Osteoblast (primary cell): ENCODE data around the gene FGF16. TPM values are rescaled to one million over a fixed set of nuclear protein-coding genes. Genes with fewer than 3 reads are reported as not detected.
"Not testable (repeated sequence)": the region's sequence is repeated elsewhere in the genome, so short reads cannot be mapped to it uniquely, and the experiment has no call there.

Experiments used
- DNase-seq: peaks from one replicate; pipeline ENCODE4 v3.0.0; 2011; ENCODE audit warnings: low spot score, mixed read lengths; ENCODE audit not compliant: insufficient read length; ENCODE audit errors: missing footprints
- H2AFZ ChIP-seq: 2 replicates; pipeline ENCODE4 v1.6.0; 2011; ENCODE audit warnings: mild to moderate bottlenecking, low read length
- H3K27ac ChIP-seq: 2 replicates; pipeline ENCODE4 v1.5.1; 2011; ENCODE audit warnings: mild to moderate bottlenecking, low read depth, low read length, moderate library complexity
- H3K27me3 ChIP-seq: 2 replicates; pipeline ENCODE4 v1.6.0; 2012; ENCODE audit warnings: mild to moderate bottlenecking, control low read depth, inconsistent platforms, low read length, moderate library complexity; ENCODE audit not compliant: insufficient read depth
- H3K36me3 ChIP-seq: 2 replicates; pipeline ENCODE4 v1.5.1; 2011; ENCODE audit warnings: mild to moderate bottlenecking, low read length, control low read depth, moderate library complexity; ENCODE audit not compliant: insufficient read depth
- H3K4me1 ChIP-seq: 2 replicates; pipeline ENCODE4 v1.5.1; 2011; ENCODE audit warnings: mild to moderate bottlenecking, low read length, control low read depth, moderate library complexity; ENCODE audit not compliant: insufficient read depth
- H3K4me2 ChIP-seq: 2 replicates; pipeline ENCODE4 v1.6.0; 2011; ENCODE audit warnings: mild to moderate bottlenecking, low read length; ENCODE audit not compliant: insufficient read depth
- H3K4me3 ChIP-seq: fragments of 200-600 bp; sonication (generic); 3 replicates; pipeline ENCODE4 v1.5.1; 2012; ENCODE audit warnings: mild to moderate bottlenecking, low read length, inconsistent platforms; ENCODE audit not compliant: insufficient read depth
- H3K79me2 ChIP-seq: 2 replicates; pipeline ENCODE4 v1.6.0; 2012; ENCODE audit warnings: mild to moderate bottlenecking, low read length, control low read depth, inconsistent platforms; ENCODE audit not compliant: insufficient read depth
- H3K9me3 ChIP-seq: 2 replicates; pipeline ENCODE4 v1.5.1; 2011; ENCODE audit warnings: low read depth, low read length, control low read depth
- H4K20me1 ChIP-seq: 2 replicates; pipeline ENCODE4 v1.6.0; 2012; ENCODE audit warnings: mild to moderate bottlenecking, low read length, control low read depth; ENCODE audit not compliant: insufficient read depth
- CTCF ChIP-seq: IDR thresholded peaks from 2 replicates; pipeline ENCODE4 v1.5.1; 2011; ENCODE audit warnings: mild to moderate bottlenecking, low read depth, low read length, moderate library complexity; ENCODE audit errors: extremely low read depth
- total RNA-seq: library from RNA; depleted of rRNA; stranded (reverse); fragments of >200 nt; gene quantifications from 2 replicates; pipeline ENCODE4 v1.2.3, GENCODE V29; 2012

Gene FGF16
- total RNA-seq, 1 donor: 0.36 TPM

GRCh38 chrX:77453190-77453589 is 6.0 kb downstream of the FGF16 start:
- no peaks in the 10 kb centered on the region for H3K27me3 ChIP-seq
- no peak overlapping the region for H3K4me3 ChIP-seq
- H3K27ac ChIP-seq: no peak overlapping the region
- H4K20me1 ChIP-seq: no peaks in the 10 kb centered on the region
- H2AFZ ChIP-seq: no peak overlapping the region
- H3K9me3 ChIP-seq: no peaks in the 10 kb centered on the region
- H3K79me2 ChIP-seq: no peaks in the 10 kb centered on the region
- no peak overlapping the region for H3K4me2 ChIP-seq
- TF ChIP-seq CTCF: no peak
- DNase-seq: no peak
- H3K36me3 ChIP-seq: no peaks in the 10 kb centered on the region
- H3K4me1 ChIP-seq: peaks cover 4% of the 10 kb centered on the region

GRCh38 chrX:77455437-77455836 is 8.2 kb downstream of the FGF16 start:
- Histone ChIP-seq H3K36me3 (no peaks in the 10 kb centered on the region), H3K27ac (no peak overlapping the region), H3K27me3 (no peaks in the 10 kb centered on the region), H3K9me3 (no peaks in the 10 kb centered on the region), H3K79me2 (no peaks in the 10 kb centered on the region), H3K4me3 (no peak overlapping the region), H4K20me1 (no peaks in the 10 kb centered on the region), H3K4me2 (no peak overlapping the region), H3K4me1 (peaks cover 4% of the 10 kb centered on the region), H2AFZ (no peak overlapping the region)
- DNase-seq: no peak
- no peak for TF ChIP-seq CTCF

- H3K27me3 ChIP-seq: no peaks in the 10 kb centered on the region
- no peaks in the 10 kb centered on the region for H3K4me1 ChIP-seq
- H3K9me3 ChIP-seq: no peaks in the 10 kb centered on the region
- no peaks in the 10 kb centered on the region for H4K20me1 ChIP-seq
- H2AFZ ChIP-seq: no peak overlapping the region
- H3K4me2 ChIP-seq: no peak overlapping the region
- no peak overlapping the region for H3K27ac ChIP-seq
- H3K4me3 ChIP-seq: no peak overlapping the region
- no peak for DNase-seq
- no peak for TF ChIP-seq CTCF
- H3K79me2 ChIP-seq: no peaks in the 10 kb centered on the region
- H3K36me3 ChIP-seq: no peaks in the 10 kb centered on the region
These were observed 36.9 kb downstream of the FGF16 start for GRCh38 chrX:77484045-77484444.

GRCh38 chrX:77493677-77494553 is 46.7 kb downstream of the FGF16 start:
- no peak overlapping the region for H3K4me3 ChIP-seq
- H2AFZ ChIP-seq: no peak overlapping the region
- no peak overlapping the region for H3K4me2 ChIP-seq
- H3K27ac ChIP-seq: no peak overlapping the region
- no peaks in the 10 kb centered on the region for H3K9me3 ChIP-seq
- no peak for DNase-seq
- H3K79me2 ChIP-seq: no peaks in the 10 kb centered on the region
- no peaks in the 10 kb centered on the region for H3K4me1 ChIP-seq
- TF ChIP-seq CTCF: no peak
- H3K36me3 ChIP-seq: no peaks in the 10 kb centered on the region
- H3K27me3 ChIP-seq: no peaks in the 10 kb centered on the region
- no peaks in the 10 kb centered on the region for H4K20me1 ChIP-seq

GRCh38 chrX:77500164-77500563 is 53.0 kb downstream of the FGF16 start:
- not testable (repeated sequence) for DNase-seq, H3K79me2 ChIP-seq

More at GRCh38 chrX:77500164-77500563, 53.0 kb downstream of the FGF16 start:
- not testable (repeated sequence) for H3K4me1 ChIP-seq, H3K9me3 ChIP-seq, H3K4me3 ChIP-seq, H3K36me3 ChIP-seq, H3K27me3 ChIP-seq, H4K20me1 ChIP-seq, H3K4me2 ChIP-seq, H3K27ac ChIP-seq, H2AFZ ChIP-seq
